ENCODE measurements around the gene SDF2L1.

DNA sequence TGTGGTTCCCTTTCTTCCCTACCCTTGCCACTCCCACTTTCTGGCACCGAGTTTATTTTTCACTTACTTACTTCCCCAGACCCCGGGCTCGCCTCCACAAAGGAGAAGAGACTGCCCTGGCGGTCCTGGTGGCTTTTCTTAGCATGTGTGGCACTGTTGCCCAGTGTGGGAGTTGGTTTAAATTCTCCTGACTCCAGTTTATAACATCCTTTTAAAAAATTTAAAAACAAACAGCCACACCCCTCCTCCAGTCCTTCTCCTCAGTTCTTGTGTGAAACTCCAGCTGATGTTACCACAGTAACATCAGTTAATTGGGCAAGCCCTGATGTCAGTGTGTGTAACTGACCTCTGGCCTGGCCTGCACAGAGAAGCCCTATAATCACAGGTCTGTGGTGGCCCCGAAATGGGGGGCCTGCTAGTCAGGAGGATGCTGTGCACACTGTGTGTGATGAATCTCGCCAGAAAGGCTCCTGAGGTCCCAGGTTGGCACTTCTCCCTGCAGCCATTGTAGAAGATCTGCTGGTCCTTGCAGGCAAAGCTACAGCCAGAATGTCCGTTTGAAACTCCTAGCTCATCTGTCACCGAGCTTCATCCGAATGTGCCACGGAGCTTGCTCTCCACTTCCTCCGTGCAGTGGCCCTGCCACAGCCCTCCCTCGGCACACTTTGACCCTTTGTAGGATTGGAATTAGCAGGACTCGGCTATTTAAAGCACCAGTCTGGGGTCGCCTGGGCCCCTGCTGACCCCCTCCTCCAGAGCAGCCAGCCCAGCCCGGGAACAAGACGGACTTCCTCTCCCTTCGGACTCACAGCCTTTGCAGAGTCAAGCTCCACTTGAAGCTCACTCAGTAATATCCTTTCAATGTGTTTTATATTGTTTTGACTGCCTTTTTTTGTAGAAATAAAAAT, 19.8 kb upstream of the SDF2L1 start:
- TF ChIP-seq POLR2AphosphoS5 (IDR thresholded peaks at IDR 0.05; ENCODE audit: low read length) (no peak; the same call in 1 of the 2 replicates), JUNB (IDR thresholded peaks at IDR 0.05) (no peak), MXI1 (IDR thresholded peaks at IDR 0.05; ENCODE audit: low read depth, low read length) (no peak), RFX5 (IDR thresholded peaks at IDR 0.05; ENCODE audit: low read depth, low read length) (no peak), CTCF (IDR thresholded peaks at IDR 0.05 in 2 of 3, conservative IDR thresholded peaks at IDR 0.05 in 1 of 3; ENCODE audit: control insufficient read depth in 2 of 3, extremely low read depth in 1 of 3, insufficient read depth in 1 of 3, low read depth in 3 of 3, low read length in 3 of 3) (no peak), POLR2A (IDR thresholded peaks at IDR 0.05; ENCODE audit: low read depth, low read length) (no peak; the same call in 1 of the 2 replicates), TBL1XR1 (IDR thresholded peaks at IDR 0.05; ENCODE audit: low read depth, low read length) (no peak), CEBPB (IDR thresholded peaks at IDR 0.05; ENCODE audit: borderline replicate concordance in 1 of 2, low read depth in 2 of 2, low read length in 2 of 2) (no peak), RAD21 (IDR thresholded peaks at IDR 0.05; ENCODE audit: insufficient read depth, low read depth, low read length) (no peak), EZH2 (IDR thresholded peaks at IDR 0.05; ENCODE audit: borderline replicate concordance, control insufficient read depth, low read depth, low read length) (no peak), CHD1 (IDR thresholded peaks at IDR 0.05; ENCODE audit: low read depth, low read length) (no peak), SRF (IDR thresholded peaks at IDR 0.05; ENCODE audit: low read depth in 2 of 2, low read length in 2 of 2) (no peak), TAF1 (IDR thresholded peaks at IDR 0.05; ENCODE audit: borderline replicate concordance, low read depth, low read length) (no peak)
- TF ChIP-seq, protein P1, sequence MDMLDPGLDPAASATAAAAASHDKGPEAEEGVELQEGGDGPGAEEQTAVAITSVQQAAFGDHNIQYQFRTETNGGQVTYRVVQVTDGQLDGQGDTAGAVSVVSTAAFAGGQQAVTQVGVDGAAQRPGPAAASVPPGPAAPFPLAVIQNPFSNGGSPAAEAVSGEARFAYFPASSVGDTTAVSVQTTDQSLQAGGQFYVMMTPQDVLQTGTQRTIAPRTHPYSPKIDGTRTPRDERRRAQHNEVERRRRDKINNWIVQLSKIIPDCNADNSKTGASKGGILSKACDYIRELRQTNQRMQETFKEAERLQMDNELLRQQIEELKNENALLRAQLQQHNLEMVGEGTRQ (IDR thresholded peaks at IDR 0.05; ENCODE audit: borderline replicate concordance, low read depth, low read length) = no peak

Data from GM12878 (cell line).